Activated T-cell treated with anti-CD3 and anti-CD28 coated beads, Interleukin-2, amount 50 U/mL, for 4 hours (primary cell): ENCODE results near the gene FOXN3. TPM values are rescaled to one million over a fixed set of nuclear protein-coding genes. Genes with fewer than 3 reads are reported as not detected.

Source experiments
- ATAC-seq, 2 donors: fragments of 200-7000 bp; cut with Tn5 transposase; one replicate each; pipeline ENCODE4 v1.10.0; 2021
- DNase-seq: peaks from one replicate; pipeline ENCODE4 v3.0.0-alpha.2; 2020
- H3K27me3 Mint-ChIP-seq: one replicate; pipeline ENCODE4 v1.8.0; 2021; ENCODE audit warnings: low read depth, mixed read lengths
- H3K36me3 Mint-ChIP-seq: one replicate; pipeline ENCODE4 v1.8.0; 2022; ENCODE audit warnings: mixed read lengths; ENCODE audit not compliant: insufficient read depth
- H3K4me1 Mint-ChIP-seq: one replicate; pipeline ENCODE4 v1.8.0; 2021; ENCODE audit warnings: low read depth, mixed read lengths
- H3K4me3 Mint-ChIP-seq: one replicate; pipeline ENCODE4 v1.8.0; 2021; ENCODE audit warnings: mild to moderate bottlenecking, moderate library complexity, mixed read lengths
- H3K9me3 Mint-ChIP-seq: one replicate; pipeline ENCODE4 v1.8.0; 2021; ENCODE audit warnings: mixed read lengths
- total RNA-seq, 3 donors: library from RNA; stranded (reverse); gene quantifications; one replicate each; pipeline ENCODE4 v1.2.1, GENCODE V29; 2021

Gene FOXN3
- total RNA-seq, 3 donors from 2014 or later: 67.0 to 83.1 (median 69.5) TPM

- DNase-seq (no peak), ATAC-seq (peak in 1 of 2 donors; percentile 45)
- no peaks in the 10 kb centered on the region for H3K27me3 Mint-ChIP-seq
- no peaks in the 10 kb centered on the region for H3K9me3 Mint-ChIP-seq
- H3K36me3 Mint-ChIP-seq: peaks cover 31% of the 10 kb centered on the region
- H3K4me3 Mint-ChIP-seq: no peak overlapping the region
- peaks cover 46% of the 10 kb centered on the region for H3K4me1 Mint-ChIP-seq
Observed at GRCh38 chr14:89288114-89288513, 128.9 kb downstream of the FOXN3 start.

GRCh38 chr14:89284333-89285058 lies 132.5 kb downstream of the FOXN3 start:
- Mint-ChIP-seq H3K27me3 (no peaks in the 10 kb centered on the region), H3K4me3 (no peak overlapping the region), H3K9me3 (no peaks in the 10 kb centered on the region), H3K4me1 (peaks cover 40% of the 10 kb centered on the region), H3K36me3 (peaks cover 25% of the 10 kb centered on the region)
- DNase-seq: no peak
- no peak for ATAC-seq

DNA sequence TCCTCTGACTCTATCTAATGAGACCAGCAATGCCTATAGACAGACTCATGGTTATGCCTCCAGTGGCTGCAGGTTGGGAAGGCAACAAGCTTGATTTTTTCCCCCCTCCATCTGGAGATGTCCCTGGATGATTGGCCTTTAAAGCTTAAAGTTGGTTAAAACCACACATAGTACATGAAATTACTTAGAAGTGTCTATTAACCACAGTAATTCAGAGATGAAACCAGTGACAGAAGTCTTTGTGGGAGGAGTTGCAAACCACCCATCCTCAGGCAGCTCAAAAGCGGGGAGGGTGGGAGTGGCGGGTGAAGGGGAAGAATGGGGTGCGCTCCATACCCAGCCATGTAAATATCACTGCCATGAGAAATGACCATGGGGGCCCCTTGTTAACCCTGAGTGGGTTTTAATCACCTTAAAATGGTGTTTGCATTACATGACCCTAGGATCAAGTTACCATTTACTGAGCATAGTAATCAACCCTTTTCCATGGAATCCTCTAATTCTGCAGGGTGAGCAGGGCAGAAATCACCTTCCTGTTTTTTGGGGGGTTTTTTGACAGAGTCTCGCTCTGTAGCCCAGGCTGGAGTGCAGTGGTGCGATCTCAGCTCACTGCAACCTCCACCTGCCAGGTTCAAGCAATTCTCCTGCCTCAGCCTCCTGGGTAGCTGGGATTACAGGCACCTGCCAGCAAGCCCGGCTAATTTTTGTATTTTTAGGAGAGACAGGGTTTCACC lies 133.5 kb downstream of the FOXN3 start:
- Mint-ChIP-seq H3K4me3 (no peak overlapping the region), H3K4me1 (peaks cover 49% of the 10 kb centered on the region), H3K36me3 (peaks cover 32% of the 10 kb centered on the region), H3K9me3 (no peaks in the 10 kb centered on the region), H3K27me3 (no peaks in the 10 kb centered on the region)
- no peak for DNase-seq
- peak; percentile 83 to 92 for ATAC-seq

DNA sequence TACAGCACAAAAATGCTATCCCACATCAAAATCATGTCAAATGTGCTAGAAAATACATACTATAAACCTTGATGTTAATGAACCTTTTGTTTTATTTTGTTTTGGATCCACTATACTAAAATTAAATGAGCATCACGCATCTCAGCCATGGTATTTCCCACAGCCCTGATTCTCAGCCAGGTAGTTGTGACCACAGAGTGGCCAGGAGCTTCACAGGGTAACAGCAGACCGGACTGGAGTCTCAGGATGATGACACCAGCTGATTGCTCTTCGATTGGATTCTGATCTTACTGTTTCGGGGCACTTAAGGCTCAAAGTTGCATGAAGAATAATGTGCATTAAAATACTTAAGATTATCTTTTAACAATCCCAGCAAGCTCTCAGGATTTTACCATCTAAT lies 134.8 kb downstream of the FOXN3 start:
- Mint-ChIP-seq H3K36me3 (peaks cover 40% of the 10 kb centered on the region), H3K9me3 (no peaks in the 10 kb centered on the region), H3K4me3 (no peak overlapping the region), H3K27me3 (no peaks in the 10 kb centered on the region), H3K4me1 (peaks cover 57% of the 10 kb centered on the region)
- ATAC-seq: no peak
- DNase-seq: no peak

DNA sequence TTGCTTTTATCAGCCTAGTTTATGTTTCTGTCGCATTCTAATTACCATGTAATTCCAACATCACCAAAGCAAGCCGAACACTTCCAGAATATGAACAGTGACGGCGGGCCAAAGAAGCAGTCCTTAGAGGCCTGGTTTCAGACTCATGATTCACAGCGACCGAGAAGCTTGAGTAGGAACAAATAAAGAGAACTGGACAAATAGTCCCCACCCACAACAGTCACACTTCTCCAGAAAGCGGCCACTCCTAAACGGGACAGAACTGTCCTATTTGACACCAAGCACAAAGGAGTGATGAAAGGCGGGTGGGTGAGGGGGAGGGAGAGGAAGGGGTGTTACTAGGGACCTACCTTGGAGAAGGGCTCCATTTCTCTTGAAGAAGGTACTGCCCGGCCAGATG lies 136.4 kb downstream of the FOXN3 start:
- H3K36me3 Mint-ChIP-seq: peaks cover 46% of the 10 kb centered on the region
- ATAC-seq (no peak), DNase-seq (no peak)
- no peaks in the 10 kb centered on the region for H3K9me3 Mint-ChIP-seq
- peaks cover 68% of the 10 kb centered on the region for H3K4me1 Mint-ChIP-seq
- no peak overlapping the region for H3K4me3 Mint-ChIP-seq
- no peaks in the 10 kb centered on the region for H3K27me3 Mint-ChIP-seq

DNA sequence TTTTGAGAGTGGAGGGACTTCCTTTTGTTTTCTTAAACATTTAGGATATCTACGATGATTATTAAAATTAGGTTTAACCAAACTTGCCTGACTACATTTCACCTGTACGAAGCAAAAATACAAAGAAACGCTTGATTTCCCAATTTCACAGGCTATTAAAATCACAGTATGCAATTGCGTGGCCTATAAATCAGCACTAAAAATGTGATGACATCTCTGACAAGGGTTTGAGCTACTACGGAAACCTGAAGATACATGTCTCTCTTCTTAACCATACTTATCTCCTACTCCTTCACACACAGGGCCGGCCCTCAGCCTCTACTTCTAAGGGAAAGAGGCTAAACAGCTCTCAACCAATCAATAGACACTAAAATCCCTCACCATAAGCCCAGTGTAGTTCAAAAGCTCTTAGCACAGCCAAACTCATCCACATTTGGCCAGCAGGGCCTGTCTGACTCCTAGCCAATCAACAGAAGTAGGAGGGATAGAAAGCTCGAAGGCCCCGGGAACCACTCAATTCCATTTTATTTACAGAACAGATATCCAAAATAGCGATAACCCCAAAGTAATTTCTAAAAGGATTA lies 137.3 kb downstream of the FOXN3 start:
- DNase-seq (no peak), ATAC-seq (no peak)
- H3K9me3 Mint-ChIP-seq: no peaks in the 10 kb centered on the region
- H3K27me3 Mint-ChIP-seq: no peaks in the 10 kb centered on the region
- peaks cover 70% of the 10 kb centered on the region for H3K4me1 Mint-ChIP-seq
- peaks cover 48% of the 10 kb centered on the region for H3K36me3 Mint-ChIP-seq
- H3K4me3 Mint-ChIP-seq: no peak overlapping the region

GRCh38 chr14:89277203-89277602 lies 139.8 kb downstream of the FOXN3 start:
- ATAC-seq (no peak), DNase-seq (no peak)
- H3K4me1 Mint-ChIP-seq: peaks cover 68% of the 10 kb centered on the region
- no peaks in the 10 kb centered on the region for H3K27me3 Mint-ChIP-seq
- peaks cover 48% of the 10 kb centered on the region for H3K36me3 Mint-ChIP-seq
- no peak overlapping the region for H3K4me3 Mint-ChIP-seq
- H3K9me3 Mint-ChIP-seq: no peaks in the 10 kb centered on the region

DNA sequence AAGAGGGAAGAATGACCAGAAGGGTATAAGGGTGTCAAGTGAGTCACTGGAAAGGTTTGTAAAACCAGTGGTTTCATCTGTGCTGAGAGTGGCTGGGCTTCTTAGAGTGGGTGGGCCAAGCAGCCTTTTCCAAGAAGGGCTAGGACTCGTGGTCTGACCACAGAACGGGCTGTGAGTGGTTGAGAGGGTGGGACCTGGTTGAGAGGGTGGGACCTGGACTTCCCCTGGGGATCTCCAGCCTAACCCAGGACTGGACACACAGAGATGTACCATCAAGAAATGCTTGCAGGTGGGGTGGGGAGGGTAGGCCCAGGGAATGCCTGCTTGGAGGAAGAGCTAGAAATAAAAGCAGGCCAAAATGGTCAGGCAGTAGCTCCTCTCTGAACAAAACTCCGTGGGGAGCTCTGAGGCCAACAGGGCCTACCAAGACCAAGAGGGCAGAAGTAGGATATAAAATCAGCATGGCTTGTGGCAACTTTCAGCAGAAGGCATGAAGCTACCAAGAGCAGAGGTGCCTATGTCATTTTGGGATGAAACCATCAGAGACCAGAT lies 140.5 kb downstream of the FOXN3 start:
- no peaks in the 10 kb centered on the region for H3K9me3 Mint-ChIP-seq
- peak; percentile 86 to 89 for ATAC-seq

GRCh38 chr14:89270439-89271227 lies 146.4 kb downstream of the FOXN3 start:
- Mint-ChIP-seq H3K27me3 (no peaks in the 10 kb centered on the region), H3K4me3 (no peak overlapping the region), H3K9me3 (no peaks in the 10 kb centered on the region), H3K36me3 (peaks cover 25% of the 10 kb centered on the region), H3K4me1 (peaks cover 64% of the 10 kb centered on the region)
- ATAC-seq (no peak), DNase-seq (no peak)

More for the DNA sequence above, 140.5 kb downstream of the FOXN3 start:
- H3K36me3 Mint-ChIP-seq: peaks cover 44% of the 10 kb centered on the region
- H3K4me3 Mint-ChIP-seq: peak overlapping the region; percentile 24
- peaks cover 68% of the 10 kb centered on the region for H3K4me1 Mint-ChIP-seq
- H3K27me3 Mint-ChIP-seq: no peaks in the 10 kb centered on the region
- DNase-seq: peak; percentile 16

DNA sequence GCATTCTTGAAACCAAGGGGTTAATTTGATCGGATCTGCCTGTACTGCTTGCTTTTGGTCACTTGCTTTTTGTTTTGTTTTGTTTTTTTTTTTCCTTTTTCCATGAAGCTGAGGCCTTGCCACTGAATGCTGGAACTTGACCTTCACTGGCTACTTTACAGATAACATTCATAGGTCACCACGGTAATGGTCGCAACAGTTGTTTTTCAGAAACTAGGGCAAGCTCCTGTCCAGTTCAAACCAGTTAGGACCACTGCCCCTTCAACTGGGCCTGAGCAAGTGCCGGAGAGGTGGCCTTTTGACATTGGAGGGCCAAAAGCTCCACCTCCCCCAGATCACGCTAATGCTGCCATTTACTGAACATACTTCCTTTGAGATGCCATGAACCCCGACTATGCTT lies 147.6 kb downstream of the FOXN3 start:
- Mint-ChIP-seq H3K4me1 (peaks cover 63% of the 10 kb centered on the region), H3K4me3 (no peak overlapping the region), H3K36me3 (peaks cover 20% of the 10 kb centered on the region)

GRCh38 chr14:89268514-89268913 lies 148.5 kb downstream of the FOXN3 start:
- peaks cover 22% of the 10 kb centered on the region for H3K36me3 Mint-ChIP-seq
- peaks cover 61% of the 10 kb centered on the region for H3K4me1 Mint-ChIP-seq
- no peaks in the 10 kb centered on the region for H3K9me3 Mint-ChIP-seq
- no peaks in the 10 kb centered on the region for H3K27me3 Mint-ChIP-seq
- ATAC-seq (no peak), DNase-seq (no peak)
- H3K4me3 Mint-ChIP-seq: no peak overlapping the region

More for the DNA sequence above, 147.6 kb downstream of the FOXN3 start:
- ATAC-seq (no peak), DNase-seq (no peak)
- Mint-ChIP-seq H3K9me3 (no peaks in the 10 kb centered on the region), H3K27me3 (no peaks in the 10 kb centered on the region)

DNA sequence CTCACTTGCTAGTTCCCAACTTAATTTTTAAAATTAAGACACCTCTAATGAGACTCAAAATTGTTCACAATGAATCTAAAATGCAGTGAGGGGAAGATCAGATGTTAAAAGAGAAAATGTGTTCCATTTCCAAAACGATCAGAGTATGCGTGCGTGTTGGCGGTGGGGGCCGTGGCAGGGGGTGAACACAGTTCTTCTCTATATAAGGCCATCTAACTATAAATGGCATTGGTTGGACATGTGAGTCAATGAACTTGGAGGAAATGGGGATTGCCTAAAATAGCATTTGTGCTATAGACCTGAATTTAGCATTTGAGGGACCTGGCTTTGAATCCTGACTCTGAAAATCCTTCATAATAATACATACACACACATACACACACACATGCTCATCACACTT lies 149.4 kb downstream of the FOXN3 start:
- H3K9me3 Mint-ChIP-seq: no peaks in the 10 kb centered on the region
- no peaks in the 10 kb centered on the region for H3K27me3 Mint-ChIP-seq
- H3K4me3 Mint-ChIP-seq: no peak overlapping the region
- DNase-seq (no peak), ATAC-seq (no peak)
- peaks cover 17% of the 10 kb centered on the region for H3K36me3 Mint-ChIP-seq
- H3K4me1 Mint-ChIP-seq: peaks cover 58% of the 10 kb centered on the region

DNA sequence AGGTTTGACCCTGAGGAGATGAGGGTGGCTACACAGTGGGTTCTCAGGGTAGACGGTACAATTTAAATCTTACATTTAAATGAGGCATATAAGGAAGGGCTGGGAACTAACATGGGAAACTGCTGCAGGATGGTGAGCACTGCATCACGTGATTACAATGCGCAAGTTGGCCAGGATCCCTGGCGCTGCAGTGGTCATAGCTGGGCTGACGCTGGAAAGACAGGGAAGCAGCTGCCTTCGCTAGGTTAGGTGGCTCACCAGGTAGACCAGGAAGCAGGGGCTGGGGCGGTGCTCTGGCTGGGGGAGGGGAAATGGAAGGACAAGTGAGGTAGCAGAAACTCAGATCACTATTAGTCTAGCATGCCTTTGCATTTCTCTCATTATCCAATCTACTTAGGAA lies 149.9 kb downstream of the FOXN3 start:
- no peak for DNase-seq
- H3K4me1 Mint-ChIP-seq: peaks cover 57% of the 10 kb centered on the region
- ATAC-seq: no peak
- H3K4me3 Mint-ChIP-seq: no peak overlapping the region
- no peaks in the 10 kb centered on the region for H3K27me3 Mint-ChIP-seq
- H3K9me3 Mint-ChIP-seq: no peaks in the 10 kb centered on the region
- peaks cover 19% of the 10 kb centered on the region for H3K36me3 Mint-ChIP-seq

DNA sequence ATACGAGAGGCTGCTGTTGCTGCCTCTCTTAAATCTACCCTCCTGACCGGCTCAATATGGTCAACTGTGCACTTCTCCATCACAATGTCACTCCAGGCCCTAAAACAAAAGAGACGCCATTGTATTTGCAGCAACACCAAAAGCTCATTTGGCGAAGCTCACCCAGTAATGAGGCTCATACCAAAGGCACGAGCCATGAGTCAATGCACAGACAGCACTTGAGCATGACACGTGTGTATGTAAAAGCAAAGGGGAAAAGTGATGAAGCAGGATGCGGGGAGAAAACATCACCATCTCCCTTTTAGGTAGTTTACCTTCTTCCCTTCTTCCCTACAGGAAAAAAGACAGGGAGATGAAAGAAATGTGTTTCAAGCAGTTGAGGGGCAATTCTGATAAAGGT lies 150.3 kb downstream of the FOXN3 start:
- Mint-ChIP-seq H3K4me3 (no peak overlapping the region), H3K9me3 (no peaks in the 10 kb centered on the region), H3K27me3 (no peaks in the 10 kb centered on the region), H3K4me1 (peaks cover 55% of the 10 kb centered on the region), H3K36me3 (peaks cover 19% of the 10 kb centered on the region)
- ATAC-seq: no peak
- DNase-seq: no peak
